NB4 (cell line): Measurements from ENCODE around the gene TEX9.

ENCODE experiments used
- DNase-seq: peaks from one replicate; pipeline ENCODE4 v3.0.0; 2010; ENCODE audit warnings: low read depth
- H3K4me3 ChIP-seq: one replicate; pipeline ENCODE4 v1.5.1; 2011; ENCODE audit warnings: mild to moderate bottlenecking, low read depth, low read length, moderate library complexity
- MYC ChIP-seq: IDR thresholded peaks from 2 replicates; pipeline ENCODE4 v1.6.1; 2011; ENCODE audit warnings: low read depth, low read length
- POLR2A ChIP-seq: IDR thresholded peaks from 2 replicates; pipeline ENCODE4 v1.6.1; 2011; ENCODE audit warnings: mild to moderate bottlenecking; ENCODE audit not compliant: insufficient read length; ENCODE audit errors: extremely low read depth
- TF ChIP-seq, protein P1 (sequence below): IDR thresholded peaks from one replicate; pipeline ENCODE4 v1.5.1; 2012; ENCODE audit warnings: low read depth, low read length
- TF ChIP-seq, protein P2 (sequence below): IDR thresholded peaks from 2 replicates; pipeline ENCODE4 v1.6.1; 2011; ENCODE audit warnings: low read depth, low read length

The TEX9 gene

GRCh38 chr15:56445746-56446145 is 80.5 kb downstream of the TEX9 start:
- TF ChIP-seq, protein P1, sequence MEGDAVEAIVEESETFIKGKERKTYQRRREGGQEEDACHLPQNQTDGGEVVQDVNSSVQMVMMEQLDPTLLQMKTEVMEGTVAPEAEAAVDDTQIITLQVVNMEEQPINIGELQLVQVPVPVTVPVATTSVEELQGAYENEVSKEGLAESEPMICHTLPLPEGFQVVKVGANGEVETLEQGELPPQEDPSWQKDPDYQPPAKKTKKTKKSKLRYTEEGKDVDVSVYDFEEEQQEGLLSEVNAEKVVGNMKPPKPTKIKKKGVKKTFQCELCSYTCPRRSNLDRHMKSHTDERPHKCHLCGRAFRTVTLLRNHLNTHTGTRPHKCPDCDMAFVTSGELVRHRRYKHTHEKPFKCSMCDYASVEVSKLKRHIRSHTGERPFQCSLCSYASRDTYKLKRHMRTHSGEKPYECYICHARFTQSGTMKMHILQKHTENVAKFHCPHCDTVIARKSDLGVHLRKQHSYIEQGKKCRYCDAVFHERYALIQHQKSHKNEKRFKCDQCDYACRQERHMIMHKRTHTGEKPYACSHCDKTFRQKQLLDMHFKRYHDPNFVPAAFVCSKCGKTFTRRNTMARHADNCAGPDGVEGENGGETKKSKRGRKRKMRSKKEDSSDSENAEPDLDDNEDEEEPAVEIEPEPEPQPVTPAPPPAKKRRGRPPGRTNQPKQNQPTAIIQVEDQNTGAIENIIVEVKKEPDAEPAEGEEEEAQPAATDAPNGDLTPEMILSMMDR, result no peak
- TF ChIP-seq MYC (no peak), POLR2A (no peak)
- TF ChIP-seq, protein P2, sequence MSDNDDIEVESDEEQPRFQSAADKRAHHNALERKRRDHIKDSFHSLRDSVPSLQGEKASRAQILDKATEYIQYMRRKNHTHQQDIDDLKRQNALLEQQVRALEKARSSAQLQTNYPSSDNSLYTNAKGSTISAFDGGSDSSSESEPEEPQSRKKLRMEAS, result no peak
- DNase-seq, result no peak
- H3K4me3 ChIP-seq, result no peak overlapping the region

GRCh38 chr15:56454836-56455235 is 89.6 kb downstream of the TEX9 start:
- DNase-seq, result no peak
- H3K4me3 ChIP-seq, result no peak overlapping the region
- no peak for TF ChIP-seq MYC
- TF ChIP-seq, protein P1, result no peak
- no peak for TF ChIP-seq POLR2A
- TF ChIP-seq, protein P2, result no peak

DNA sequence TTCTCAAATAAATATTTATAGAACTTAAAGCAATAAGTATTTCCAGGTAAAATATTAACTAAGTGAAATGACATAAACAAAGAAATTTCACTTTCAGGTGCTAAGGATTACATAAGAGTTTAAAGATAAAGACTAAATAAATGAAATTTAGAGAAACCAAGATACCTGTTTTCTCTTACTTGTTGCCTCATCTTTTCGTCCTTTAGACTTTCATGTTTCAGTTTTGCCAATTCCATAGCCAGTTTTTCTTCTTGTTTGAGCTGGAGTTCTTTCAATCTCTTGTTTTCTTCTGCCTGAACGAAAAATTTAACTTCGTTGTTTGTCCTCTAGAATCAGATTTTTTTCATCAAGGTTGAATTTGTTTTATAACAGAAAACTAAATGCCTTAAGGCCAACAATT is 91.0 kb downstream of the TEX9 start:
- no peak overlapping the region for H3K4me3 ChIP-seq
- no peak for DNase-seq
- TF ChIP-seq, protein P1, result no peak
- TF ChIP-seq POLR2A (no peak), MYC (no peak)
- TF ChIP-seq, protein P2, result no peak

DNA sequence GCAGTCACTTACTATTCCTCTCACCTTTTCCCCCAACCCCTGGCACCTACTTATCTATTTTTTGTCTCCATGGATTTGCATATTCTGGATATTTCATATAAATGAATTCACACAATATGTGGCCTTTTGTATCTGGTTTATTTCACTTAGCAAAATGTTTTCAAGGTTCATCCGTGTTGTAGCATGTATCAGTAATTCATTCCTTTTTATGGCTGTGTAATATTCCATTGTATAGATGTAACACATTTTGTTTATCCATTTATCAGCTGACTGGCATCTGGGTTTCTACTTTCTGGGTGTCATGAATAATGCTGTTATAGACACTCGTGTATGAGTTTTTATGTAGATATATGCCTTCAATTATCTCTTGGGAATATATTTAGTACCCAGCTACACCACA is 93.9 kb downstream of the TEX9 start:
- no peak for DNase-seq
- no peak for TF ChIP-seq POLR2A
- TF ChIP-seq MYC, result no peak
- TF ChIP-seq, protein P2, result no peak
- TF ChIP-seq, protein P1, result no peak
- no peak overlapping the region for H3K4me3 ChIP-seq

DNA sequence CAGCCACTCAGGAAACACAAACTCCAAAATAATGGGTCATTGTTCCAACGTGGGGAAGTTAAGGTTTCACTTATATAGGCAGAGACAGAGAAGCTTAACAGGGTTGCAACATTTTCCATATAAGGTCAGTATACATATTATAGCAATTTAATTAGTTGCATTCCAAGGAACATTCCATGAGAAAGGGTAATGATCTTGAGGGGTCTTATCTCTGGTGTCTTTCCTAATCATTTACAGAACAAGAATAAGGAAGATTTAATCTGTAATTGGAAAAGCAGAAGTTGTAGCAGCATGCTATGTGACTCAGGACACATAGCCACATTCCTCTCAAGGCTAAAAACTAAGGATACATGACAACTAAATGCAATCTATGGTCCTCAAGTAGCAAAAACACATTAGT is 94.8 kb downstream of the TEX9 start:
- DNase-seq, result peak; percentile 43
- TF ChIP-seq, protein P1, result no peak
- TF ChIP-seq POLR2A (no peak), MYC (no peak)
- TF ChIP-seq, protein P2, result no peak
- H3K4me3 ChIP-seq, result no peak overlapping the region

- DNase-seq, result no peak
- H3K4me3 ChIP-seq, result no peak overlapping the region
- no peak for TF ChIP-seq POLR2A
- TF ChIP-seq, protein P2, result no peak
Measured at GRCh38 chr15:56460947-56461346, 95.7 kb downstream of the TEX9 start.
